Measurements from ENCODE around the gene STC2.

STC2 gene

DNA sequence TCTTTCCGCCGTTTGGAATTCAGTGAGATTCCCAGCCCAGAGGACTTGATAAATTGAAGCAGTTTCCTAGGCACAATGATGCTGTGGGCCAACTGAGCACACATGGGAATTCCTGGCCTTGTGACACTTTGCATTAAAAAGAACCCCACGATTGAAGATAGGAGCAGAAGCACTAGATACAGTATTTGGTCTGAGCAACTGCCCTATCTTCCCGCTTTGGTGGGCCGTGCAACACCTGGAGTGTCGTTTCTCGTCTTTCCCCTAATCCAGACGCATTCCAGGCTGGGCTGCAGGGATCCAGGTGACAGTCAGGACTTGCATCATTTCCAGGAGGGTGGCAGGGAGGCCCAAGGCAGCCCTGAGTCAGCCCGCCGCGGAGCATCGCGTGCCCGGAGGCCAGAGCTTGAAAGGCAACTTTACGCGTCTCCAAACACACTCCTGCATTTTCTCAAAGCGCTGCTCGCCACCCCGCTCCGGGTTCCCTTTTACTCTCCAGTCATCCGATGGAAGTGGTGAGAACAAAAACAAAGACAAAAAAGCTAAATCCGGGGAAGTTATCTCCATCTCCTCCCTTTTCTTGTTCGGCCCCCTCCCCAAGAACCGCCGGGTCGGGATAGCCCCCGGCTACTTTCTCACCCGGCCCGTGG, 753 bp upstream of the STC2 start:
- DNase-seq, result no peak

DNA sequence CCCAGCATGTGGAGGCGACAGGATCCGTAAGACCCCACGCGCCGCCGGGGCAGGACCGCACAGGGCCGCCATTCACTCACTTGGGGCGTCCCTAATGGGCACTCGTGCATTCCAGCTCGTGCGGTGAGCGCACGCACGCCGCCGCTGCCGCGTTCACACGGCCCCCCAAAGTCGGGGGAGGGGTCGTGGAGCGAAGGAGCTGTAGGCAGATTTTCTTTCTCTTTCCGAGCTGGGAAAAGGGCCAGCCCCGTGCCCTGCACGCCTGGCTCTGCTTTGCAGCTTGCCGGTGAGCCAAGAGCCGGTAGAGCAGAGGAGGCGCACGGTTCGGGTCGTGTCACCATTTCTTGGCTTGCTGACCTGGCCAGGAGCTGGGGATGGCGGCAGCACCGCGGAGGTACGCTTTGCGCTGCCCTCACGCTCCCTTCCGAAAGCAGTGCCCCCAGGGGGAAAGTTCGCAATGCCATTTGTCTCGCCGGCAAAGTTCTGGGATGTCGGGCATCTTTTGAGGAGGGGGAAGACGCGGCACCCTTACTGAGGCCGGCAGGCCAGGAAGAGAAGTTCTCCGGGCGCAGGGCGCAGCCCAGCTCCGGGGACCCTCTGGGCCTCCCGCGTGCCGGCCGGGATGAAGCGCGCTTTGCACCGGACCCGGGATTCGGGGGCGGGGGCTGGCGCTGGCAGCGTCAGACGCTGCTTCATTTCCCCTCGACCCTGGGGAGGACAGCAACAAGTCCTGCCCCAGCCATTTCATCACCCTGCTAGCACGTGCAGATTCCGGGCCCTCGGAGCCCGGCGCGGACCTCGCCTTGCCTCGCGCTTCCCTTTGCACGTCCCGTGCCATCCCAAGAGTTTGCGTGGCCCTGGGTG, 898 bp downstream of the STC2 start:
- no peak for DNase-seq

DNA sequence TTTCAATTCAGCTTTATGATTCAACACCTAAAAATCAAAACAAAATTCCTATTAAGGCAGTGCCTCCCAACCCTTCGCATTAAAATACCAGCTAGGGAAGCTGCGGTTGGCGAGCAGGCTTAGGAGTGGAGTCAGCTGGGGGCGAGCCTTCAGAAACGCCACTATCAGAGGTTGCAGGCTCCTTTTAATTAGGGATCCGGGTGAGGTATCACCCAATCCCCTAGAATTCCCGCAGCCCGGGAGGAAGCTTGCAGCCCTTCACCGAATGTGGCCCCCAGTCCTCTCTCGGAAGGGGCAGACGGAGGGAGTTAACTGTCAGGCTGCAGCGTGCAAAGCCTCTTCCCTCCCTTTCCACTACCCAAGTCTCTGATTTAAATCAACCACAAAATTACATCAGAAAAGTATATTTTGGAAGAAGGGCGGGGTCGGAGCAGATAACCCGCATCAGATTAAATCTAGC, 1.7 kb downstream of the STC2 start:
- DNase-seq, result no peak

DNA sequence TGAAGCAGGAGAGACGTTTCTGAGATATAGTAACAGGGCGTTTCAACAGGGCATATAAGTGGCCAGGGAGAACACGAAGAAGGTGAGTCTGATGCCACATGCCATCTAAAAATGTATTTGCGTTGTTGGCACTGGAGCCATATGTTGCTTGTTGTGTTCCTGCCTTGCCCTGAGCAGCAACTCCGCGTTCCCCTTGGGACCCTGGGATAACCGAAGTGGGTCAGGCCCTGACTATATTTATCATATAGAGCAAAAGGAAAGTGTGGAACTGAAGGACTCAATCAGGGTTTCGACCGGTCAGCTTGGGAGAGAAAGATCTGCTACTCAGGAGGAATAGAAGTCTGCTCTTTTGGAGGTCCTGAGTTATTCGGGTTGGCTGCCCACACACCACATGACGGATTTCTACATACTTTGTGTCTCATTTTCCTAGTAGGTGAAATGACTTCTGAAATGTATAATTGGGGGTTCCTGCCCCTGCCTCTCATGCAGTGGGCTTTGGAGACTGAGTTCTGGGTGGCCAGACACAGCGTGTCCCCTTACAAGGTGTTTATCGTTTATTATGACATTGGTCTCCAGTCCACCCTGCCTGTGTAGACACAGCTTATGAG, 3.0 kb downstream of the STC2 start:
- no peak for DNase-seq

DNA sequence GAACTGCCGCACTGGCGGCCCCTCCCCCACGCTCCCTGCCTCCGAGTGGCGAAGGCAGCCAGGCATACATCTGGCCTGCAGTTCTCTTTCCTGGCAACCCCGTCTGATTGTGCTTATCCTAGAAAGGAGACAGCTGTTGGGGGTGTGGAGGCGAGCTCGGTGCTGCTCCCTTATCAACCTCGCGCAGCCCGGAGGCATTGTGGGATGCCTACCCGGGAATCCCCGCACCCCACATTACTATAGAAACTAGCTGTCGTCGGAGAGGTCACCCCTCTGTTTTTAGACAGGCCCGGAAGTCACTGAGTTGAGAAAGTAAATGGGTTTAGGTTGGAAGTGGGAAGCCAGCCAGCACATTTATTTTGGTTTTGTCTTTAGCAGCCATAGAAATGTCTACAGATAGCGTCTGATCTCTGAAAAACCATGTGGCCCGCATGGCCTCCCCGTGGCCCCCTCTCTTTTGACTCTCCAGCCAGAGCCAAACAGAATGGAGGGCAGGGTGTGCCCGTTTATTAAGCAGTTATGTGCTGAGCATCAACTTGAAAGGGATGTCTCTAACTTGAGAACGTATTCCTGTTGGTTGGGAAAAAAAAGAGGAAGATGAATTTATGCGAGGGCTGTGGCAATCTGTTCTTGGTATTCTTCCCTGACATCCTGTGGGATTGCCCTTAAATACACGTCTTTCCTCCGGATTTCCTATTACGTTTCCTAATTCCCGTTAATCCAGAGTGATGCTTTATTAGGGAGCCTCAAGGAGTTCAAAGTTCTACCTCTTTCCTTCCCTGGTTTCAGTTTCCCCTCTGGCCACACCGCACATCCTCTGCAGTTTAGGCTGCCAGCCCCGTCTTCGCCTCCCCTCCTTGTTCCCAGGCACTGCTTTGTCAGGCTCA, 3.9 kb downstream of the STC2 start:
- DNase-seq, result no peak

DNA sequence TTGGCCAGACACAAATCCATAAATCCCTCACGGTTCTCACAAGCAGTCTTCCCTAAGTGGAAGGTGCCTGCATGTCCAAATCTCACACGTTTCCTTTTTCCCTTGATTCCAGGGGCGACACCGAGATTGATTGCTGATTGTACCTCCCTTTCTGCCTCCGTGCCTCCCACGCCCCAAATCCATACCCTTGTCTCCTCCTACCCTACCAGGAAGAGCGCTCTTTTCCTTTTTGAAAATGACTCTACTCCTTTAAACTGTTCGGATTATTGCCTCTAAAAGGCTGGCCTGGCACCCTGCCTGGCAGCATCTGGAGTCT, 4.5 kb downstream of the STC2 start:
- no peak for DNase-seq

DNA sequence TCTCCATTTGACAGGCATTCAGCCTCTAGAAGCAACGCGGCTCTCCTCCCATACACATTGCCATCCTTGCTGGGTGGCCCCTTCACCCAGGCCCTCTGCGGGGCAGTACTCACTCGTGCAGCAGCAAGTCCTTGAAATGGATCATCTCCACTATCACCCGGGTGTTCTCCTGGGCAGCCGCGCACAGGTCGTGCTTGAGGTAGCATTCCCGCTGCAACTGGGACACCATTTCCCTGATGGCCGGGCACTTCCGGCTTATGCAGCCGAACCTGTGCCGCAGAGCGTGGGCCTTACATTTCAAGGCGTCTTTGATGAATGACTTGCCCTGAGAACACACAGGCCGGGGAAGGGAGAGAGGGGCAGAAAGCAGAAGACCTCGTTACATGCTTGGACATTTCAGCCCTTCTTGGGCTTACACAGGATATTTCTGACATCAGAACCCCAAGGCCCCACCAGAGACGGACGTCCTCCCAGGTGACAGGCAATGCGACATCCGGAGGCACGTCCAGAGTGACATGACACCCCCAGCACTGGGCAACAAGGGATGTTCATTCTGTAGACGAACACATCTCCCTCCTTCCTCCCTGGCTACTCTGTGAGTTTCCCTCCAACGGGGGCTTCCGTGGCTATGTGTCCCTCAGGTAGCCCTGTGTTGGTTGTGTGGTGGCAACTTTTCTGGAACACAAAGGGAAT, 5.0 kb downstream of the STC2 start:
- DNase-seq, result no peak

DNA sequence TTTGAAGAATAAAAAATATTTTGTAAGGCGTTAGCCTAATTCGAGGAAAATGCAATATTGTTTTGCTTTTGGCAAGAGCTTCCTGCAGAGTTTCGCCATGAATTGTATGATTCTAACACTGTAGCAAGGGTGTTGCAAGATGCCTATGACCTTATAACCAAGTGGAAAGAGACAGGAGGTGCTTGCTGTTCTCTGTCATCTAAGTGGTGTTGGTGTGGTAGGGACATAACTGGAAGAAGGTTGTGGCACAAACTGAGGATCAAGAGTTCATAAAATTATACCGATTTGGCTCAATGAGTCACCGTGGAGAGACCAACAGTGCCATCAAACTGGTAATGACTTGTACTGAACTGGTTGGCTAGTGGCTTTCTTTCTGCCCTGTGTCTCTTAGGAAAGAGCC, 6.3 kb downstream of the STC2 start:
- no peak for DNase-seq

DNA sequence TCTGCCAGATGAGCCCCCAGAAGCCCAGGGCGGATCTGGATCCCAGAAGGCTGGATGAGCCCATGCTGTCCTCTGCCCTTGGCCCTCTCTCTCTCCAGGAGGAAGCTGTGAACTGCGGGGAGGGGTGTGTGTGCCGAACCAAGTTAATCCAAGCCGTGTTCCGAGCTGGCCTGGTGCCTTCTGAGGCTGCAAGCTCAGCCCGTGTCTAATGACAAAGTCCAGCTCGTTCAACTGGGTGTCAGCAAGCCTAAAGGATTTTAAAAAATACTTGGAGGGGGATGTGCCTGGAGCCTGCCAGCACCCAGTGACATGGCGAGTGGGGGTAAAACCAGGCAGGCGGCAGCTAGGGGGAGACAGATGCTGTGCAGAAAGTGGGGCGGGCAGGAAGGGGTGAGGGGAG, 8.0 kb downstream of the STC2 start:
- DNase-seq, result no peak

DNA sequence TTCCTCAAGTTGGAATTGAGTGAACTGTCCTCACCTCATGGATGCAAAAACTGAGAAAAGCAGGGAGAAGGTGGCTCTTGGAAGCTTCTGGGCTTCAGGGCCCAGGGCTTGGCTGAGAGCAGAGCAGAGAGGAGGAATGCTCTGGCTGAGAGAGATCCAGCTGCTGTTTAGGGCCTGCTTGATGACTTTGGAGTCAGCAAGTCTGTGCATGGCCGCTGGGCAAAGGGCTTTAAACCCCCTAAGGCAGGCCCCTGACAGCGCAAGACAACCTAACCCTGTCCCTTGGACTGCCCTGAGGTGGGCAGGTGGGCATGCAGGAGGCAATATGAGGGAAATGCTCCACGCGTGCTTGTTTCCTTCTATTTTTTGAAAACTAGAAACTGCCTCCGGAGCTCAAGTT, 8.6 kb downstream of the STC2 start:
- no peak for DNase-seq

DNA sequence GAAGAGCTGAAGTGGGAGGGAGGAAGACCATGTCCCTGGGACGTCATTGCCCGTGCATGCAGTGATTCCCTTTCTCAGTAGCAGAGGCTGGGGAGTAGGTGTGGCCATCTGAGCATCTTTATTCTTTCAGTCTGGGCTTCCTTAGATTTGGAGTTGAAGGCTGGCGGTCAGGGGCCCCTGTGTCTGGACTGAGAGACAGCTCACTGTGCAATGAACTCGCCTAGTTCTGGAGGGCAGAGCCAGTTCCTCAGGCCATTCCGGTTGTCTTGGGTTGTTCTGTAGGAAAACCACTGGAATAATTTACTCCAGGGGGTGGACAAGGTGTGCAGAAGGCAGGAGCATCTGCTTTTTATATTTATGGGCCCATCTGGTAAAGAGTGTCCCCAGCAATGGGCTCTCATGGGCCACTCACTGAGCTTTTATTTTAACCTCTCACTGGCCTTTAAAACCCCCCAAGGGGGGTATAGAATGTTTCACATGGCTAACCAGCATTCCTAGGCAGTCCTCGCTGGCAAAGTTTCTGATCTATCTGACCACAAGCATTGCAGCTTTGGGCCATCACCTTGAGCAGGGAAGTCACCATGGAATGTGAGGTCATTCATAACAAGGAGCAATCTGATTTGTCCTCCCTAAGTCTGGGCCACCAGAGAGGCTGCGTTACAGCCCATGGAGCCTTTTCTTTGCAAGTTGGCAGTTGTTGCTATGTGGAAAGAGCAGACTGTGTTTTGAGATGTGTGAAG, 9.2 kb downstream of the STC2 start:
- no peak for DNase-seq

DNA sequence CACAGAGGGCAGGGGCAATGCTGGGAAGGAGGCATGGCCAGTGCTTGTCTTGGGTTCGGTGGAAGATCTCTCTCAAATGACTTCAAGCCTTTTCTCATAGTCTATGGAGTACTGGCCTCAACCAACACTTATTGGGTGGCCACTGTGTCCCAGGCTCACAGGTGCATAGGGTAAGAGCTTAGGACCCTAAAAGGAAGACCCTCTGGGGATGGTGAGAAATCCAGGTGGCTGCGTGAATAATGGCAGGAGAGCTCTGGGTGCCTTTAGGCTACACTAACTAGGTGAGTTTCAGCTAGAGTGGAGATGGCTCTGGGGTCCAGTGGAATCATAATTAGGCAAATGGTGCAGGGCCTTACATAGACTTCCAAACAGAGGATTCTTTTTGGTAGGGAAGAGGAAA, 9.9 kb downstream of the STC2 start:
- DNase-seq, result no peak

DNA sequence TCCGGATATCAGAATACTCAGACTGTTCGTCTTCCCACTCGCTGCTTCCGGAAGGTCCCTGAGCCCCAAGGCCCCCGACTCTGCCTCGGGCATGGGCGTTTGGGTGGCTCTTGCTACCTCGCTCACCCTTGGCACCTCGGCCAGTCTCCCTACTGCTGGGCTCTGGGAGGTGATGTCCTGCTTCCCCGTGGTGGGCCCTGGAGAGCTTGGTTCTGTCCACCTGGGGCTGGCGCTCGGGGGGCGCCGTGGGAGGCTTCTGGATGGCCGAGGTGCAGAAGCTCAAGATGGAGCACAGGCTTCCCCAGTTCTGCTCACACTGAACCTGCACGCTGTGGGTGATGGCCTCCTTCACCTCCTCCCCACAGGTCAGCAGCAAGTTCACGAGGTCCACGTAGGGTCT, 10.4 kb downstream of the STC2 start:
- DNase-seq, result no peak

DNA sequence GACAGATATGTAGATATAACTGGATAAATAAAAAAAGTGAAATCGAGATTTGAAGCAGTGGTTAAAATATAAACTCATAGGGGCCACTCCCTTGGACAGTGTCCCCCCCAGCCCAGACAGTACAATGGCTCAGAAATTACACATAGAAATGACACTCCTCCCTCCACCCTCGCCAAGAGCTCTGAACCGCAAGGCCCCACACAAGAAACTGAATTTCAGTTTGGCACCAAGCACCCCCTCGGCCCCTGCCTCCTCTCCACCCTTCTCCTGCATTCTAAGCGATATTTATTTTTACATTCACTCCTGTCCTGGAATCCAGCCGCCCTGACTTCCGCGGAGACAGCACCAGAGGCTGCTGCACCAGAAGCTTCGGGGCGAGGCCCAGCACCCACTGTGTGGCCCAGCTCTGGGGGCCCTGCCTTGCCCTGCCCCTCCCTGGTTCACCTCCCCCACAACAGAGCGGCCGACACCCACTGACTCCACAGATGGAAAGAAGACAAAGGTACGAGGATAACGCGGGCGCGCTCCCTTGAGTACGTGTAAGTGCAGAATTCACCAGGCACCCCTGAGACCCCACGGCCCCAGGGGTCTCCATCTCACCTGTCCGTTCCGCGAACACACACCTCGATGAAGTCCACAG, 11.0 kb downstream of the STC2 start:
- no peak for DNase-seq

DNA sequence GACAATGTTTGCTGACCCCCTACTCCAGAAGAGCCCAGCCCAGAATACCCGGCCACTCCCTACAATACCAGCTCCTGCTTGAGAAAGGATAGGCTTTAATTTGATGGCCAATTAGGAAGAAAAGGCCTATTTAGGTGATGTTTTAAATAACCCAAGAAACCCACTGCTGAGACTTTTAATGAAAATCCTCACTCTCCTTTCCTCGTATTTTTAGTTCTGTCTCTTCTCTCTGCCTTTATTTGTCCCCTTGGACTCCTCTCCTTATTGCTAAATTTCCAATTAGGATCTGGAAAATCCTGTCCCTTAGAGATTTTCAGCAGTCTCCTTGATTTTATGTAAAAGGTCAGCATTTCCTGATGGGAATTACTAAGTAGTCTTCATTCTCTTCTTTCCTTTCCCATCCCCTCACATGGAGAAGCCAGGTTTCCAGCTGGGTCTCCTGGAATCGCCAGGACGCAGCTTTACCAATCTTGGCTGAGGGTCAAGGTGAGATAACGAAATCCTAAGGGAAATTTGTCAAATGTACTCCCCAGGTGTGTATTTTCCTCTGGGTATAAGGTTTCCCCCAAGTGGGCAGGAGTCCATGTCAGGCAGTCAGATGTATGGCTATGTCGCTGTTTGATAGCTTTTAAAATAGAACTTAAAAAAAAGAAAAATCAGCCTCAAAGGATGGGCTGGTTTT, 11.7 kb downstream of the STC2 start:
- DNase-seq, result no peak

DNA sequence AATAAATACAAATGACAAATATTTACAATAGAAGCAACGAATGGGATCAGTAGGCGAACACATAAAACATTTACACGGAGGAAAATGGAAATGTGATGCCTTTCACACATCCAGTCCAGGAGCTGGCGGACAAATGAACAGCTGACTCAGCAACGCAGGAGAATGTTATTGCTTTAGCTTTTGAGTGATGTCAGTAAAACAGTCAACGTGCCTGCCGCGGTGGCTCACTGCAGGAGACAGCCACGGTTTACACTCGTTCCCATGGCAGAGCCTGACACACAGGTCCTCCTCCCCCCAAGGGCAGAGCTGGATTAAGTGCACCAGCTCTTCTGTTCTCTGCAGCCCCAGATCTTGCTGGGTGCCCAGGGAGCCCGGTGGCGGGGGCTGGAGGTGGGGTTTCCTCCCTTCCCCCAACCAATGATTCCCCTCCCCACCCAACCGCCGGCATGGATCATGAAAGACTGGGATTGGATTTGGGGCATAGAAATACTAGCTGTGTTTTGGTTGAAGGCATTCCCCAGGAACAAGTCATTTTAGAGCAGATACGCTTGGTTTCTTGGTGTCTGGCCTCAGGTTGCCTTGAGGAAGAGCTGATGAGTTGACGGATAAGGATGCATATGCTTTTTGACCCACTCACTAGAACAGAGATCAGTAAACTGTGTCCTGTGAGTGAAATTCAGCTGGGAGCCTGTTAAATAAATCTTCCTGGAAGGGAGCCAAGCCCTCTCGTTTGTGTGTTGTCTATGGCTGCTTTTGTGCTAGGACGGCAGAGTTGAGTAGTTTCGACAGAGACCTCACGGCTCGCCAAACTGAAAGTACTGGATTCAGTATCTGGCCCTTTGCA, 12.5 kb downstream of the STC2 start:
- no peak for DNase-seq

DNA sequence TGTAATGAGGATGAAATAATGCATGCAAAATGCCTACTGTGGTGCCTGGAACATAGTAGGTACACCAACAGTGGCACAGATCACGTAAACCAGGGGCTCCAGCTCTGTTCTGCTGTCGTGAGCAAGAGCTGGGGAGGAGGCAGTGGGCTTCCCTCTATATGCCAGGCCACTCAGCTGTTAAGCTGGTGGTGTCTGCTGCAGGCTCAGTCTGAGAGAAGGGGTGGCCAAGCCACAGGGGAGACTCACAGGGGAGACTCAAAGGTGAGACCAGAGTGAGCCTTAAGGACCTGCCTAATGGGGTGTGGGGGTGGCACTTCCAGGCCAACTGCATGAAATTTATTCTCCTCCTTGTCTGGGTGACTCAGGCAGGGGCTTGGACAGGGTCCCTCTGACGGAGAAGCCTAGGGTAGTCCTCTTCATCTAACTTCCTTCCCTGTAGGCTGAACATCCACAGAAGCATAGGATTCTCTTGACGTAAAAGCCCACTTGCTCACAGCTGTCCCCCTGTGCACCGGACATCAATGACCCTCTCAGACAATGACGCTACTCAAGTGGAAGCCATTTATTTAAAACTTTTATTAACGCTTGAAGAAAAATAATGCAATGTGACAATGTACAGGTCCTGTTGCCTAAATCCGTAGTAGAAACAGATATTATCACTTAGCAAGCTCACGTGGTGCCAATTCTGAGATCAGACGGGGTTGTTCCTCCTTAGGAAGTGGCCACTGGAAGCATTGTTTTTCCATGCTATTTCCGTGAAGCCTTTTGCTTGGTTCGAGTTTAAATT, 13.9 kb downstream of the STC2 start:
- no peak for DNase-seq

DNA sequence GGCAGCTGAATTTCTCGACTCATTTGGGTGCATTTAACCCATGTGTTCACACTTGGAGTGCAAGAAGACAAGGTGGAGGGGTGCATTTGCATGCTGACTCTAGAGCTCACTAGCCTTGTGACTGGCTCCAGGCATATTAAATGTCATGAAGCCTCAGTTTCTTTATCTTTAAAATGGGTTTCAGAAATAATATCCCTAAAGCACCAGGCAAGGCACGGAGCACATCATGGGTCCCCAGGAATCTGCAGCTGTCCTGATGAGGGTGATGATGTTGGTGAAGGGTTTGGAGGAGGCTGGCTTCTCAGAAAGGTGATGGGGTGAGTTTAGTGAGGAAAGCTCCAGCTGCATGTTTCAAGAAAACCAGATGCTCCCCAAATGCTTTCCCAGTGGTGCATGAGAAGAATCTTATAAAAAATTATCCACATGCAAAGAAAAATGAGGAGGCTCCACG, 14.8 kb downstream of the STC2 start:
- DNase-seq, result no peak

DNA sequence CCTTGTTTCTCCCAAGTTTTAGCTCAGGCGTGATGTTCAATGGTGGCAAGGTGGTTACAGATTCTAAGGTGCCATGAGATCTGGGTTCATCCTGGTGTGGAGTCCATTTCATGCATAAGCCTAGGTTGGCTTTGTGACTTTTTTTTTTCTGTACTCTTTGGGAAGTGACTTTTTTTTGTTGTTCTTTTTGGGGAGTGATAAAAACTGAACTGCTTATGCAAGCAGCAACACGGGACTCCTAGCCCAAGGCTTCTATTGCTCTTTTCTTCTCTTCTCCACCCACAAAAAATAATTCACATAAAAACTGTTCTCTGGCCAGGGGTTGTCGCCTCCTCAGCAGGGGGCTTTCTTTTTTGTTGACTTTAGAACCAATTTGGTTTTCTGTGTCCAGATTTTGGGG, 15.4 kb downstream of the STC2 start:
- no peak for DNase-seq

Measured in CD4-positive, alpha-beta T cell treated with Interleukin-6 for 4 hours (primary cell).